ENCODE data around the gene PLA2G4E. TPM values are rescaled to one million over a fixed set of nuclear protein-coding genes. Genes with fewer than 3 reads are reported as not detected.

PLA2G4E gene
- total RNA-seq, 2 donors from 2014 or later: not detected

GRCh38 chr15:42053010-42053409, 32.2 kb upstream of the PLA2G4E start:
- Histone ChIP-seq H3K27ac (ENCODE audit: low read depth, low read length) (no peak overlapping the region), H3K9me3 (ENCODE audit: control insufficient read depth, low read length) (no peaks in the 10 kb centered on the region), H3K27me3 (ENCODE audit: control insufficient read depth, insufficient read depth, low read length, poor library complexity, severe bottlenecking) (no peaks in the 10 kb centered on the region), H3K9ac (ENCODE audit: extremely low read depth, low read length, poor library complexity, severe bottlenecking) (no peak overlapping the region), H3K36me3 (ENCODE audit: control insufficient read depth, insufficient read depth, low read length) (no peaks in the 10 kb centered on the region), H3K4me3 (ENCODE audit: low read length) (no peak overlapping the region), H3K4me1 (ENCODE audit: control insufficient read depth, insufficient read depth, low read length) (peaks cover 18% of the 10 kb centered on the region)
- peaks cover 15% of the 10 kb centered on the region for H3K27me3 Mint-ChIP-seq (ENCODE audit: insufficient read depth)
- 88 to 100% methylated on average over 1 to 4 of the region's 4 CpGs for WGBS, 2 experiments (ENCODE audit: insufficient coverage in 1 of 2, insufficient read length in 1 of 2)
- TF ChIP-seq CTCF (conservative IDR thresholded peaks at IDR 0.05): no peak
- no peak overlapping the region for H3K4me3 Mint-ChIP-seq
- peak; percentile 24 for DNase-seq
- no peak overlapping the region for H3K27ac Mint-ChIP-seq
- H3K36me3 Mint-ChIP-seq (ENCODE audit: low read depth): no peaks in the 10 kb centered on the region
- peaks cover 26% of the 10 kb centered on the region for H3K4me1 Mint-ChIP-seq
- no peaks in the 10 kb centered on the region for H3K9me3 Mint-ChIP-seq

GRCh38 chr15:42050484-42051255, 29.8 kb upstream of the PLA2G4E start:
- peak; percentile 47 for DNase-seq
- Histone ChIP-seq H3K27ac (ENCODE audit: low read depth, low read length) (no peak overlapping the region), H3K4me3 (ENCODE audit: low read length) (no peak overlapping the region), H3K9me3 (ENCODE audit: control insufficient read depth, low read length) (no peaks in the 10 kb centered on the region), H3K9ac (ENCODE audit: extremely low read depth, low read length, poor library complexity, severe bottlenecking) (no peak overlapping the region), H3K36me3 (ENCODE audit: control insufficient read depth, insufficient read depth, low read length) (no peaks in the 10 kb centered on the region), H3K27me3 (ENCODE audit: control insufficient read depth, insufficient read depth, low read length, poor library complexity, severe bottlenecking) (no peaks in the 10 kb centered on the region), H3K4me1 (ENCODE audit: control insufficient read depth, insufficient read depth, low read length) (peaks cover 15% of the 10 kb centered on the region)
- 87 to 100% methylated on average over 6 to 10 of the region's 10 CpGs for WGBS, 2 experiments (ENCODE audit: insufficient coverage in 1 of 2, insufficient read length in 1 of 2)
- H3K27ac Mint-ChIP-seq: no peak overlapping the region
- peaks cover 1% of the 10 kb centered on the region for H3K27me3 Mint-ChIP-seq (ENCODE audit: insufficient read depth)
- H3K9me3 Mint-ChIP-seq: no peaks in the 10 kb centered on the region
- no peak overlapping the region for H3K4me3 Mint-ChIP-seq
- TF ChIP-seq CTCF (conservative IDR thresholded peaks at IDR 0.05): no peak
- H3K4me1 Mint-ChIP-seq: peaks cover 26% of the 10 kb centered on the region
- no peaks in the 10 kb centered on the region for H3K36me3 Mint-ChIP-seq (ENCODE audit: low read depth)

GRCh38 chr15:42048821-42049200, 28.0 kb upstream of the PLA2G4E start:
- Histone ChIP-seq H3K36me3 (ENCODE audit: control insufficient read depth, insufficient read depth, low read length) (no peaks in the 10 kb centered on the region), H3K4me1 (ENCODE audit: control insufficient read depth, insufficient read depth, low read length) (peaks cover 15% of the 10 kb centered on the region), H3K27ac (ENCODE audit: low read depth, low read length) (no peak overlapping the region), H3K4me3 (ENCODE audit: low read length) (no peak overlapping the region), H3K27me3 (ENCODE audit: control insufficient read depth, insufficient read depth, low read length, poor library complexity, severe bottlenecking) (no peaks in the 10 kb centered on the region), H3K9me3 (ENCODE audit: control insufficient read depth, low read length) (no peaks in the 10 kb centered on the region), H3K9ac (ENCODE audit: extremely low read depth, low read length, poor library complexity, severe bottlenecking) (no peak overlapping the region)
- Mint-ChIP-seq H3K4me1 (peaks cover 26% of the 10 kb centered on the region), H3K27me3 (ENCODE audit: insufficient read depth) (peaks cover 1% of the 10 kb centered on the region), H3K9me3 (no peaks in the 10 kb centered on the region), H3K36me3 (ENCODE audit: low read depth) (no peaks in the 10 kb centered on the region), H3K27ac (no peak overlapping the region), H3K4me3 (no peak overlapping the region)
- TF ChIP-seq CTCF (conservative IDR thresholded peaks at IDR 0.05): no peak
- 63 to 70% methylated on average over 4 to 8 of the region's 8 CpGs for WGBS, 2 experiments (ENCODE audit: insufficient coverage in 1 of 2, insufficient read length in 1 of 2)
- peak; percentile 79 for DNase-seq
